ENCODE measurements around the gene NCAPG2.

DNA sequence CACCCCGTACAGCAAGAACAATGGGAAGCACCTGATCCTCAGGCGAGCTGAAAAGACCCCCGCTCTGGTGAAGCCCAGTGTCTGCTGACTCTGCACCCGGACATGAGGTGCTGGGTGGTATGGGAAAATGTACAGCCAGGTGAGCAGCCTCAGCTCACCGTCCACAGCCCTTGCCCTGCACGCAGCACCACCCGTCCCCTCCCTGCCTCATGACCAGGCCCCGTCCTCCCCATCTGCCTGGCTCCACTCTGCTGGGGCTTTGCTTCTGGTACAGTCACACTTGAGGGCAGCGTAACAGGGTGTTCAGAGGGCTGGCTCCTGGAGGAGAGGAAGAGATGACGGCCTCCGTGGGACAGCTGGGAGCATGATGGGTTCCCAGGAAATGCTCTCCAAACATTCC, 49.1 kb downstream of the NCAPG2 start:
- TF ChIP-seq EZH2phosphoT487 (IDR thresholded peaks at IDR 0.05; ENCODE audit: borderline replicate concordance, low read depth) (no peak), EP300 (IDR thresholded peaks at IDR 0.05; ENCODE audit: borderline replicate concordance in 1 of 2, low read depth in 1 of 2, low read length in 1 of 2) (no peak), MXI1 (IDR thresholded peaks at IDR 0.05; ENCODE audit: low read depth, low read length) (no peak), JUND (IDR thresholded peaks at IDR 0.05) (no peak), RFX5 (IDR thresholded peaks at IDR 0.05; ENCODE audit: low read length) (no peak), GABPA (IDR thresholded peaks at IDR 0.05; ENCODE audit: low read depth) (no peak), ELF1 (IDR thresholded peaks at IDR 0.05) (no peak), POLR2AphosphoS5 (IDR thresholded peaks at IDR 0.05; ENCODE audit: low read depth, low read length) (no peak)
- TF ChIP-seq, protein P1, sequence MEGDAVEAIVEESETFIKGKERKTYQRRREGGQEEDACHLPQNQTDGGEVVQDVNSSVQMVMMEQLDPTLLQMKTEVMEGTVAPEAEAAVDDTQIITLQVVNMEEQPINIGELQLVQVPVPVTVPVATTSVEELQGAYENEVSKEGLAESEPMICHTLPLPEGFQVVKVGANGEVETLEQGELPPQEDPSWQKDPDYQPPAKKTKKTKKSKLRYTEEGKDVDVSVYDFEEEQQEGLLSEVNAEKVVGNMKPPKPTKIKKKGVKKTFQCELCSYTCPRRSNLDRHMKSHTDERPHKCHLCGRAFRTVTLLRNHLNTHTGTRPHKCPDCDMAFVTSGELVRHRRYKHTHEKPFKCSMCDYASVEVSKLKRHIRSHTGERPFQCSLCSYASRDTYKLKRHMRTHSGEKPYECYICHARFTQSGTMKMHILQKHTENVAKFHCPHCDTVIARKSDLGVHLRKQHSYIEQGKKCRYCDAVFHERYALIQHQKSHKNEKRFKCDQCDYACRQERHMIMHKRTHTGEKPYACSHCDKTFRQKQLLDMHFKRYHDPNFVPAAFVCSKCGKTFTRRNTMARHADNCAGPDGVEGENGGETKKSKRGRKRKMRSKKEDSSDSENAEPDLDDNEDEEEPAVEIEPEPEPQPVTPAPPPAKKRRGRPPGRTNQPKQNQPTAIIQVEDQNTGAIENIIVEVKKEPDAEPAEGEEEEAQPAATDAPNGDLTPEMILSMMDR (IDR thresholded peaks at IDR 0.05): no peak
- TF ChIP-seq, protein P2, sequence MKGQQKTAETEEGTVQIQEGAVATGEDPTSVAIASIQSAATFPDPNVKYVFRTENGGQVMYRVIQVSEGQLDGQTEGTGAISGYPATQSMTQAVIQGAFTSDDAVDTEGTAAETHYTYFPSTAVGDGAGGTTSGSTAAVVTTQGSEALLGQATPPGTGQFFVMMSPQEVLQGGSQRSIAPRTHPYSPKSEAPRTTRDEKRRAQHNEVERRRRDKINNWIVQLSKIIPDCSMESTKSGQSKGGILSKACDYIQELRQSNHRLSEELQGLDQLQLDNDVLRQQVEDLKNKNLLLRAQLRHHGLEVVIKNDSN (IDR thresholded peaks at IDR 0.05; ENCODE audit: borderline replicate concordance, low read depth): no peak

All from SK-N-SH (cell line).